Activated T-helper 17 cell treated with anti-CD3 and anti-CD28 coated beads, Interleukin-2, amount 50 U/mL, for 72 hours (primary cell): ENCODE data around the gene MICAL3. TPM values are rescaled to one million over a fixed set of nuclear protein-coding genes. Genes with fewer than 3 reads are reported as not detected.

Source experiments
- ATAC-seq: fragments of 150-1000 bp; cut with Tn5 transposase; replicated peaks from 2 replicates; pipeline ENCODE4 v1.10.0; 2021; ENCODE audit warnings: mild to moderate bottlenecking, moderate library complexity
- H3K27ac Mint-ChIP-seq: one replicate; pipeline ENCODE4 v1.8.0; 2022; ENCODE audit warnings: mixed read lengths
- H3K27me3 Mint-ChIP-seq: one replicate; pipeline ENCODE4 v1.8.0; 2022; ENCODE audit warnings: mixed read lengths
- H3K36me3 Mint-ChIP-seq: one replicate; pipeline ENCODE4 v1.8.0; 2022; ENCODE audit warnings: low read depth, mild to moderate bottlenecking, mixed read lengths
- H3K4me1 Mint-ChIP-seq: one replicate; pipeline ENCODE4 v1.8.0; 2022; ENCODE audit warnings: mixed read lengths
- H3K4me3 Mint-ChIP-seq: one replicate; pipeline ENCODE4 v1.8.0; 2022; ENCODE audit warnings: mild to moderate bottlenecking, mixed read lengths
- H3K9me3 Mint-ChIP-seq: one replicate; pipeline ENCODE4 v1.8.0; 2022; ENCODE audit warnings: mixed read lengths
- total RNA-seq, 2 donors: library from RNA; stranded (reverse); gene quantifications; one replicate each; pipeline ENCODE4 v1.2.3, GENCODE V29; 2022

The MICAL3 gene
- total RNA-seq, 2 donors from 2014 or later = 28.7 to 38.5 TPM

- ATAC-seq = no peak
- no peaks in the 10 kb centered on the region for H3K27me3 Mint-ChIP-seq
- H3K27ac Mint-ChIP-seq = no peak overlapping the region
- peaks cover 21% of the 10 kb centered on the region for H3K36me3 Mint-ChIP-seq
- peaks cover 6% of the 10 kb centered on the region for H3K4me1 Mint-ChIP-seq
- no peaks in the 10 kb centered on the region for H3K9me3 Mint-ChIP-seq
- no peak overlapping the region for H3K4me3 Mint-ChIP-seq
Observed at GRCh38 chr22:17831501-17832251, 192.7 kb downstream of the MICAL3 start.

GRCh38 chr22:17830043-17830961, 194.1 kb downstream of the MICAL3 start:
- Mint-ChIP-seq H3K9me3 (no peaks in the 10 kb centered on the region), H3K27ac (no peak overlapping the region), H3K36me3 (peaks cover 26% of the 10 kb centered on the region), H3K27me3 (no peaks in the 10 kb centered on the region), H3K4me1 (peaks cover 6% of the 10 kb centered on the region), H3K4me3 (no peak overlapping the region)
- ATAC-seq = peak; percentile 95

GRCh38 chr22:17829695-17830042, 194.7 kb downstream of the MICAL3 start:
- peak; percentile 10 for ATAC-seq
- Mint-ChIP-seq H3K27ac (no peak overlapping the region), H3K4me3 (no peak overlapping the region), H3K4me1 (peaks cover 6% of the 10 kb centered on the region), H3K36me3 (peaks cover 26% of the 10 kb centered on the region), H3K27me3 (no peaks in the 10 kb centered on the region), H3K9me3 (no peaks in the 10 kb centered on the region)

GRCh38 chr22:17828502-17829080, 195.8 kb downstream of the MICAL3 start:
- Mint-ChIP-seq H3K4me3 (no peak overlapping the region), H3K9me3 (no peaks in the 10 kb centered on the region), H3K4me1 (peaks cover 6% of the 10 kb centered on the region), H3K27me3 (no peaks in the 10 kb centered on the region), H3K36me3 (peaks cover 26% of the 10 kb centered on the region), H3K27ac (no peak overlapping the region)
- ATAC-seq = no peak

GRCh38 chr22:17827466-17827865, 196.9 kb downstream of the MICAL3 start:
- H3K27ac Mint-ChIP-seq = no peak overlapping the region
- peaks cover 6% of the 10 kb centered on the region for H3K4me1 Mint-ChIP-seq
- H3K27me3 Mint-ChIP-seq = no peaks in the 10 kb centered on the region
- peaks cover 26% of the 10 kb centered on the region for H3K36me3 Mint-ChIP-seq
- H3K9me3 Mint-ChIP-seq = no peaks in the 10 kb centered on the region
- H3K4me3 Mint-ChIP-seq = no peak overlapping the region
- no peak for ATAC-seq

GRCh38 chr22:17825876-17826550, 198.3 kb downstream of the MICAL3 start:
- ATAC-seq = no peak
- Mint-ChIP-seq H3K4me1 (peaks cover 6% of the 10 kb centered on the region), H3K27me3 (no peaks in the 10 kb centered on the region), H3K4me3 (no peak overlapping the region), H3K36me3 (peaks cover 18% of the 10 kb centered on the region), H3K27ac (no peak overlapping the region), H3K9me3 (no peaks in the 10 kb centered on the region)

- H3K9me3 Mint-ChIP-seq = no peaks in the 10 kb centered on the region
- peaks cover 13% of the 10 kb centered on the region for H3K36me3 Mint-ChIP-seq
- H3K4me3 Mint-ChIP-seq = no peak overlapping the region
- H3K4me1 Mint-ChIP-seq = no peaks in the 10 kb centered on the region
- no peak for ATAC-seq
- H3K27me3 Mint-ChIP-seq = no peaks in the 10 kb centered on the region
- H3K27ac Mint-ChIP-seq = no peak overlapping the region
Observed at GRCh38 chr22:17824457-17824856, 199.9 kb downstream of the MICAL3 start.

GRCh38 chr22:17823964-17824363, 200.4 kb downstream of the MICAL3 start:
- no peak for ATAC-seq
- no peaks in the 10 kb centered on the region for H3K4me1 Mint-ChIP-seq
- peaks cover 18% of the 10 kb centered on the region for H3K36me3 Mint-ChIP-seq
- no peak overlapping the region for H3K4me3 Mint-ChIP-seq
- H3K27me3 Mint-ChIP-seq = no peaks in the 10 kb centered on the region
- H3K9me3 Mint-ChIP-seq = no peaks in the 10 kb centered on the region
- no peak overlapping the region for H3K27ac Mint-ChIP-seq

GRCh38 chr22:17823226-17823625, 201.1 kb downstream of the MICAL3 start:
- Mint-ChIP-seq H3K4me3 (no peak overlapping the region), H3K4me1 (no peaks in the 10 kb centered on the region), H3K9me3 (no peaks in the 10 kb centered on the region), H3K27me3 (no peaks in the 10 kb centered on the region), H3K36me3 (peaks cover 19% of the 10 kb centered on the region), H3K27ac (no peak overlapping the region)
- ATAC-seq = no peak

GRCh38 chr22:17822087-17822486, 202.3 kb downstream of the MICAL3 start:
- no peak for ATAC-seq
- H3K4me1 Mint-ChIP-seq = no peaks in the 10 kb centered on the region
- no peaks in the 10 kb centered on the region for H3K27me3 Mint-ChIP-seq
- no peaks in the 10 kb centered on the region for H3K9me3 Mint-ChIP-seq
- H3K36me3 Mint-ChIP-seq = peaks cover 16% of the 10 kb centered on the region
- H3K4me3 Mint-ChIP-seq = no peak overlapping the region
- H3K27ac Mint-ChIP-seq = no peak overlapping the region

- no peaks in the 10 kb centered on the region for H3K9me3 Mint-ChIP-seq
- no peak overlapping the region for H3K27ac Mint-ChIP-seq
- no peak for ATAC-seq
- no peaks in the 10 kb centered on the region for H3K4me1 Mint-ChIP-seq
- peaks cover 7% of the 10 kb centered on the region for H3K36me3 Mint-ChIP-seq
- no peak overlapping the region for H3K4me3 Mint-ChIP-seq
- no peaks in the 10 kb centered on the region for H3K27me3 Mint-ChIP-seq
Observed at GRCh38 chr22:17820879-17821439, 203.4 kb downstream of the MICAL3 start.

GRCh38 chr22:17818649-17819048, 205.7 kb downstream of the MICAL3 start:
- Mint-ChIP-seq H3K4me3 (no peak overlapping the region), H3K4me1 (no peaks in the 10 kb centered on the region), H3K27me3 (no peaks in the 10 kb centered on the region), H3K27ac (no peak overlapping the region), H3K9me3 (no peaks in the 10 kb centered on the region), H3K36me3 (peaks cover 24% of the 10 kb centered on the region)
- no peak for ATAC-seq

- Mint-ChIP-seq H3K4me3 (no peak overlapping the region), H3K9me3 (no peaks in the 10 kb centered on the region), H3K4me1 (no peaks in the 10 kb centered on the region), H3K27ac (no peak overlapping the region), H3K27me3 (no peaks in the 10 kb centered on the region), H3K36me3 (peaks cover 28% of the 10 kb centered on the region)
- ATAC-seq = no peak
Observed at GRCh38 chr22:17818180-17818579, 206.2 kb downstream of the MICAL3 start.

- ATAC-seq = no peak
- Mint-ChIP-seq H3K4me3 (no peak overlapping the region), H3K27ac (no peak overlapping the region), H3K9me3 (no peaks in the 10 kb centered on the region), H3K4me1 (no peaks in the 10 kb centered on the region), H3K36me3 (peaks cover 28% of the 10 kb centered on the region), H3K27me3 (no peaks in the 10 kb centered on the region)
Observed at GRCh38 chr22:17817511-17818065, 206.8 kb downstream of the MICAL3 start.
